SU-DHL-6 (cell line): ENCODE measurements around the gene PGBD2.

Experiments used
- H2AFZ ChIP-seq: fragments of 200-600 bp; sonication (generic); 2 replicates; pipeline ENCODE4 v1.6.1; 2014; ENCODE audit warnings: low read depth, mild to moderate bottlenecking, moderate library complexity, mixed read lengths, antibody characterized with exemption, low read length; ENCODE audit not compliant: severe bottlenecking
- H3F3A ChIP-seq: fragments of 200-600 bp; shearing (Covaris generic); 2 replicates; pipeline ENCODE4 v1.6.0; 2016; ENCODE audit warnings: antibody characterized with exemption, mild to moderate bottlenecking; ENCODE audit not compliant: insufficient read depth
- H3K27ac ChIP-seq: fragments of 200-600 bp; sonication (generic); 2 replicates; pipeline ENCODE4 v1.5.1; 2016; ENCODE audit warnings: low read depth, mild to moderate bottlenecking, low read length, moderate library complexity, mixed read lengths
- H3K27me3 ChIP-seq: fragments of 200-600 bp; sonication (generic), shearing (Covaris generic); 2 replicates; pipeline ENCODE4 v1.6.0; 2014; ENCODE audit warnings: mild to moderate bottlenecking, low read length
- H3K36me3 ChIP-seq: fragments of 200-600 bp; sonication (generic); 2 replicates; pipeline ENCODE4 v1.6.1; 2014; ENCODE audit warnings: mild to moderate bottlenecking, low read length, mixed read lengths
- H3K4me2 ChIP-seq: fragments of 300-600, 200-600 bp; shearing (Covaris generic), sonication (generic); 2 replicates; pipeline ENCODE4 v1.6.0; 2014; ENCODE audit warnings: low read length, low read depth, mild to moderate bottlenecking; ENCODE audit not compliant: poor library complexity, severe bottlenecking
- H3K4me3 ChIP-seq: fragments of 200-600 bp; sonication (generic); 2 replicates; pipeline ENCODE4 v1.5.1; 2014; ENCODE audit warnings: antibody characterized with exemption, low read length, mild to moderate bottlenecking, mixed read lengths; ENCODE audit not compliant: insufficient read depth, poor library complexity, severe bottlenecking
- H3K79me2 ChIP-seq: fragments of 200-600 bp; sonication (generic); 2 replicates; pipeline ENCODE4 v1.6.1; 2014; ENCODE audit warnings: mild to moderate bottlenecking, low read length, moderate library complexity; ENCODE audit not compliant: insufficient read depth
- H3K9ac ChIP-seq: fragments of 200-600 bp; sonication (generic); 2 replicates; pipeline ENCODE4 v1.7.0; 2014; ENCODE audit warnings: mild to moderate bottlenecking, low read length
- H3K9me2 ChIP-seq: fragments of 200-600 bp; sonication (generic); replicated peaks from 2 replicates; pipeline ENCODE4 v1.6.1; 2014; ENCODE audit warnings: low read length; ENCODE audit not compliant: insufficient read depth
- H3K9me3 ChIP-seq: fragments of 200-600 bp; sonication (generic); 2 replicates; pipeline ENCODE4 v1.6.1; 2014; ENCODE audit warnings: low read length, mixed read lengths; ENCODE audit not compliant: insufficient read depth
- H4K20me1 ChIP-seq: fragments of 200-600 bp; sonication (generic); 2 replicates; pipeline ENCODE4 v1.6.1; 2014; ENCODE audit warnings: low read depth, mild to moderate bottlenecking, antibody characterized with exemption, low read length, moderate library complexity, mixed read lengths
- EZH2phosphoT487 ChIP-seq: fragments of 200-600 bp; sonication (generic), shearing (Covaris generic); conservative IDR thresholded peaks from 2 replicates; pipeline ENCODE4 v1.6.1; 2018; ENCODE audit warnings: mild to moderate bottlenecking, antibody characterized with exemption, low read length, moderate library complexity, mixed read lengths
- TF ChIP-seq, protein P1 (sequence below): fragments of 200-600 bp; sonication (generic); IDR thresholded peaks from one replicate; pipeline ENCODE4 v1.5.1; 2017; ENCODE audit warnings: antibody characterized with exemption, mild to moderate bottlenecking, low read length, moderate library complexity; ENCODE audit not compliant: insufficient read depth, poor library complexity, severe bottlenecking

The PGBD2 gene

DNA sequence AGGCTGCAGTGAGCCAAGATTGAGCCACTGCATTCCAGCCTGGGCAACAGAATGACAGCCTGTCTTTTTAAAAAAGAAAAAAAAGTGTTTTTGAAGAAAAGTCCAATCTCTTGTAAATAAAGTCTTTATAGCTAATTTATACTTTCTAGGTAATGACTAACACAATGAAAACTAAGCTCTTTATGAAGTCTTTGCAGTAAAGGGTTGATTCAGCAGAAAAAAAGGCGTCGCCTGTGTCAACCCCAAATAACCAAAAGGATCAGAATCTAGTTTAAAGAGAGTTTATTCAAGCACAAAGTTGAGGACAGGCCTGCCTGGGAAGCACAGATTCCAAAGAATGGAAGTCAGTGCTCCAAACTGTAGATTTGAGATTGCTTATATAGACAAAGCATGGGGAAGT, 14.3 kb upstream of the PGBD2 start:
- Histone ChIP-seq H3K27ac (no peak overlapping the region), H3K36me3 (no peaks in the 10 kb centered on the region), H3K79me2 (no peaks in the 10 kb centered on the region), H3F3A (no peaks in the 10 kb centered on the region), H3K27me3 (no peaks in the 10 kb centered on the region), H2AFZ (no peak overlapping the region), H3K4me3 (no peak overlapping the region), H4K20me1 (no peaks in the 10 kb centered on the region), H3K9me3 (no peaks in the 10 kb centered on the region), H3K9me2 (no peaks in the 10 kb centered on the region), H3K9ac (no peak overlapping the region), H3K4me2 (no peak overlapping the region)
- TF ChIP-seq, protein P1, sequence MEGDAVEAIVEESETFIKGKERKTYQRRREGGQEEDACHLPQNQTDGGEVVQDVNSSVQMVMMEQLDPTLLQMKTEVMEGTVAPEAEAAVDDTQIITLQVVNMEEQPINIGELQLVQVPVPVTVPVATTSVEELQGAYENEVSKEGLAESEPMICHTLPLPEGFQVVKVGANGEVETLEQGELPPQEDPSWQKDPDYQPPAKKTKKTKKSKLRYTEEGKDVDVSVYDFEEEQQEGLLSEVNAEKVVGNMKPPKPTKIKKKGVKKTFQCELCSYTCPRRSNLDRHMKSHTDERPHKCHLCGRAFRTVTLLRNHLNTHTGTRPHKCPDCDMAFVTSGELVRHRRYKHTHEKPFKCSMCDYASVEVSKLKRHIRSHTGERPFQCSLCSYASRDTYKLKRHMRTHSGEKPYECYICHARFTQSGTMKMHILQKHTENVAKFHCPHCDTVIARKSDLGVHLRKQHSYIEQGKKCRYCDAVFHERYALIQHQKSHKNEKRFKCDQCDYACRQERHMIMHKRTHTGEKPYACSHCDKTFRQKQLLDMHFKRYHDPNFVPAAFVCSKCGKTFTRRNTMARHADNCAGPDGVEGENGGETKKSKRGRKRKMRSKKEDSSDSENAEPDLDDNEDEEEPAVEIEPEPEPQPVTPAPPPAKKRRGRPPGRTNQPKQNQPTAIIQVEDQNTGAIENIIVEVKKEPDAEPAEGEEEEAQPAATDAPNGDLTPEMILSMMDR, result no peak
- no peak for TF ChIP-seq EZH2phosphoT487

DNA sequence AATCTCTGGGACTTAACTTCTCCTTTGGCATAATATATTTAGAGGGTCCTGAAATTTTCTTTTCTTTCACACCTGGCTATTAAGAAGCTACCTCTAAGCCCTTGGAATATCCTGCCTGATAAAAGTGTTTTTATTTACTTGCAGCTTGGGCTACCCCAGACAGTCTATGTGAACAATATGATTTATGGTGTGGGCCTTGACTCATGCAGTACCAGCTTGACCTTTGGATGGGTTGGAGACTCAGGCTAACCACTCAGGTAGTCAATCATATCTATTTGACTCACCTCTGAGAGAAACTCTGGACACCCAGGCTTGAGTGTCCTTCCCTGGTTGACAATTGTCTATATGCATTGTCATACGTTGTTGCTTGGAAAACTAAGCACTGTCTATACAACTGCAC, 13.4 kb upstream of the PGBD2 start:
- Histone ChIP-seq H2AFZ (no peak overlapping the region), H3K27ac (no peak overlapping the region), H3K27me3 (no peaks in the 10 kb centered on the region), H3K4me2 (no peak overlapping the region), H3K79me2 (no peaks in the 10 kb centered on the region), H3K9me2 (no peaks in the 10 kb centered on the region), H3K4me3 (no peak overlapping the region), H3F3A (no peaks in the 10 kb centered on the region), H3K9ac (no peak overlapping the region), H3K9me3 (no peaks in the 10 kb centered on the region), H4K20me1 (no peaks in the 10 kb centered on the region), H3K36me3 (no peaks in the 10 kb centered on the region)
- TF ChIP-seq, protein P1, result no peak
- TF ChIP-seq EZH2phosphoT487, result no peak

DNA sequence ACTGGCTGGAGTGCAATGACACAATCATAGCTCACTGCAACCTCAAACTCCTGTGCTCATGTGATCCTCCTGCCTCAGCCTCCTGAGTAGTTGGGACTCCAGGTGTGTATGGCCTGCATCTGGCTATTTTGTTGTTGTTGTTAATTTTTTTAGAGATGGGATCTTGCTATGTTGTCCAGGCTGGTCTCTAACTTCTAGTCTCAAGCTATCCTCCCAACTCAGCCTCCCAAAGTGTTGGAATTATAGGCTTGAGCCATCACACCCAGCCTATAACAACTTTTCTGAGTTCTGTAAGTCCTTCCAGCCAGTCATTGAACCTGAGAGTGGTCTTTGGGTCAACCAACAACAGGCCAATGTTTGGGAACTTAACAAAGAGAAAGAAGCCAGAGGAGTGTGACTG, 11.2 kb upstream of the PGBD2 start:
- no peaks in the 10 kb centered on the region for H3K27me3 ChIP-seq
- H3K79me2 ChIP-seq, result no peaks in the 10 kb centered on the region
- H3K4me2 ChIP-seq, result no peak overlapping the region
- H3K9me3 ChIP-seq, result no peaks in the 10 kb centered on the region
- no peak overlapping the region for H3K9ac ChIP-seq
- no peak overlapping the region for H2AFZ ChIP-seq
- no peaks in the 10 kb centered on the region for H3K9me2 ChIP-seq
- no peaks in the 10 kb centered on the region for H3F3A ChIP-seq
- TF ChIP-seq, protein P1, result no peak
- TF ChIP-seq EZH2phosphoT487, result no peak
- no peaks in the 10 kb centered on the region for H4K20me1 ChIP-seq
- no peak overlapping the region for H3K4me3 ChIP-seq
- H3K36me3 ChIP-seq, result no peaks in the 10 kb centered on the region
- no peak overlapping the region for H3K27ac ChIP-seq
